ENCODE results near the gene CREBBP.
A peak's percentile ranks its signal among the peaks of the same experiment; 100 is the strongest.
"Not testable (repeated sequence)": the region's sequence is repeated elsewhere in the genome, so short reads cannot be mapped to it uniquely, and the experiment has no call there.

Gene CREBBP

GRCh38 chr16:3880623-3881498 lies at the start of gene CREBBP:
TSS of gene CREBBP (minus strand) at chr16:3880713. CDS start at chr16:3879916, 797 bp downstream.
- no peak for DNase-seq (ENCODE audit: extremely low read depth, low read depth)
- peak within 1 kb of the TSS; percentile 93 for H3K4me3 ChIP-seq (replicated peaks; ENCODE audit: low read depth, low read length)
- TF ChIP-seq CTCF (IDR thresholded peaks at IDR 0.05; ENCODE audit: low read depth, low read length, missing control alignments) = no peak

- not testable (repeated sequence) for DNase-seq (ENCODE audit: extremely low read depth, low read depth); H3K4me3 ChIP-seq (replicated peaks; ENCODE audit: low read depth, low read length)
Observed at GRCh38 chr16:3927147-3927546, 46.6 kb upstream of the CREBBP start.

GRCh38 chr16:3924763-3925162 lies 44.2 kb upstream of the CREBBP start:
- no peak for TF ChIP-seq CTCF (IDR thresholded peaks at IDR 0.05; ENCODE audit: low read depth, low read length, missing control alignments)
- DNase-seq (ENCODE audit: extremely low read depth, low read depth) = no peak
- no peak overlapping the region for H3K4me3 ChIP-seq (replicated peaks; ENCODE audit: low read depth, low read length)

- TF ChIP-seq CTCF (IDR thresholded peaks at IDR 0.05; ENCODE audit: low read depth, low read length, missing control alignments) = no peak
- DNase-seq (ENCODE audit: extremely low read depth, low read depth) = no peak
- H3K4me3 ChIP-seq (replicated peaks; ENCODE audit: low read depth, low read length) = no peak overlapping the region
Observed at GRCh38 chr16:3922241-3922640, 41.7 kb upstream of the CREBBP start.

GRCh38 chr16:3920206-3920605 lies 39.7 kb upstream of the CREBBP start:
- no peak overlapping the region for H3K4me3 ChIP-seq (replicated peaks; ENCODE audit: low read depth, low read length)
- TF ChIP-seq CTCF (IDR thresholded peaks at IDR 0.05; ENCODE audit: low read depth, low read length, missing control alignments) = no peak
- no peak for DNase-seq (ENCODE audit: extremely low read depth, low read depth)

- no peak overlapping the region for H3K4me3 ChIP-seq (replicated peaks; ENCODE audit: low read depth, low read length)
- no peak for DNase-seq (ENCODE audit: extremely low read depth, low read depth)
Observed at GRCh38 chr16:3919413-3919812, 38.9 kb upstream of the CREBBP start.

More at GRCh38 chr16:3919413-3919812, 38.9 kb upstream of the CREBBP start:
- no peak for TF ChIP-seq CTCF (IDR thresholded peaks at IDR 0.05; ENCODE audit: low read depth, low read length, missing control alignments)
